Vagina (tissue), 2 donors: ENCODE results near the gene RNASE7. TPM values are rescaled to one million over a fixed set of nuclear protein-coding genes. Genes with fewer than 3 reads are reported as not detected.

Experiments used
- DNase-seq, 2 donors: peaks; one replicate each; pipeline ENCODE4 v3.0.0-alpha.2; 2017; ENCODE audit errors: extremely low spot score in 2 of 2
- H3K27ac ChIP-seq: fragments of 200-600 bp; sonication (generic); one replicate; pipeline ENCODE4 v1.5.1; 2019
- H3K27me3 ChIP-seq: fragments of 200-600 bp; sonication (generic); one replicate; pipeline ENCODE4 v1.5.1; 2019
- H3K36me3 ChIP-seq, 2 donors: fragments of 200-600 bp; sonication (generic); one replicate each; pipeline ENCODE4 v1.5.1; 2017 to 2019
- H3K4me1 ChIP-seq: fragments of 200-600 bp; sonication (generic); one replicate; pipeline ENCODE4 v1.5.1; 2019
- H3K4me3 ChIP-seq, 2 donors: fragments of 200-600 bp; sonication (generic); 1 replicate in 1 of 2; 2 replicates in 1 of 2; pipeline ENCODE4 v1.5.1; 2016 to 2019
- H3K9me3 ChIP-seq: fragments of 200-600 bp; sonication (generic); one replicate; pipeline ENCODE4 v1.5.1; 2019
- POLR2A ChIP-seq, 2 donors: fragments of 450-650 bp; IDR thresholded peaks; one replicate each; pipeline ENCODE4 v1.6.1; 2017; ENCODE audit warnings: antibody characterized with exemption in 2 of 2, mild to moderate bottlenecking in 2 of 2, moderate library complexity in 2 of 2
- POLR2AphosphoS5 ChIP-seq, 2 donors: sonication (generic); formaldehyde crosslinking; IDR thresholded peaks; one replicate each; pipeline ENCODE4 v1.9.0; 2017; ENCODE audit warnings: antibody characterized with exemption in 2 of 2, mild to moderate bottlenecking in 2 of 2, low read depth in 1 of 2; ENCODE audit not compliant: insufficient read depth in 1 of 2
- intact Hi-C: fragments of 100-400 bp; cut with DNase I; formaldehyde crosslinking; loops from one replicate; pipeline ENCODE4 v1.15.1; 2023
- total RNA-seq: library from RNA; depleted of rRNA; stranded (reverse); fragments of >200 nt; gene quantifications from one replicate; pipeline ENCODE4 v1.2.3, GENCODE V29; 2016
- TF ChIP-seq, protein P1 (sequence below), 3 experiments: fragments of 450-650 bp in 2 of 3; fragments of 200-600 bp in 1 of 3; sonication (generic) in 1 of 3; IDR thresholded peaks; one replicate each; pipeline ENCODE4 v1.5.1; 2017 to 2019; ENCODE audit warnings: antibody characterized with exemption in 3 of 3, mild to moderate bottlenecking in 2 of 3, moderate library complexity in 2 of 3

RNASE7 gene
- total RNA-seq, 1 donor from 2014 or later, result 18.2 TPM

DNA sequence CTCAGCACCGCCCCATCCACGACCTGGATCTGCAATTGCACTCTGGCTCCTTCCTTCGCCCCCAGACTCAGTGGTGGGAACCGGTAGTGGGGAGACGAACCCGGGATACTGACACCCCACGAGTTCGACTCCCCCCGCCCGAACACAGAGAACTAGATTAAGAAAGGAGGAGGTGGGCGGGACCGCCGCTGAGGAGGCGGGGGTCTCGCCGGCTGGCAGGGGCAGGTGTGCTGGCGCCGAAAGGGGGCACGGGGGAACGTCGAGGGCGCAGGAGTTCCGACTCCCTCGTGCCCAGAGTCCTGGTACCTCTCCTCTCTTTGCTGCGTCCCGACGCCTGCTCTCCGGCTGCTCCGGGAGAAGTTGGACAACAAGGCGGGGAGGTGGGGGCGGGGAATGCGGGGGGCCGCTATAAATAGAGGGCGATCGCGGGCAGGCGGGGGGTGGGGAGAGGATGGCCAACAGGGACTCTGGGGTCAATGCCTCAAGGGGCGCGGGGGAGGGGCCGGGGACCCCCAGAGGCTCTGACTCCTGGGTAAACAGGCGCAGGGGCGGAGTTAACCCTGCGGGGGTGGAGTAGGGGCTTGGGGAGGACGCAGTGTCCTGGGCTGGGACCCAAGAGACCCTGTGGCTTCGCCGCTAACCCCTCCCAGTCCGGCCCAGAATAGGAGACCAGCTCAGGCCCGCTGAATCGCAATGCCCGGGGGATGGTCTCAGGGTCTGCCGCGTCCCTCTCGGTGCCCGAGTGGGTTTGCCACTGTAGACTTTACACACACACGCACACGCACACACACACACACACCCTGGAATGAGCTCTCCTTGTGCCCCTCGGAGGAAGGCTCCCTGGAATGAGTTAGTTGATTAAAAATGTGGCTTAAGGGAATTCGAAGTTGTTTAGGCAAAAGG, 16.5 kb upstream of the RNASE7 start:
- peaks cover 0 to 11% of the 10 kb centered on the region in 2 donors for H3K36me3 ChIP-seq
- peaks cover 62% of the 10 kb centered on the region for H3K4me1 ChIP-seq
- peak in 1 of 2 donors; percentile 94 for DNase-seq
- TF ChIP-seq POLR2AphosphoS5 (IDR thresholded peaks at IDR 0.05; ENCODE audit: insufficient read depth in 1 of 2, low read depth in 1 of 2), result peak in 1 of 2 donors; percentile 70
- TF ChIP-seq, protein P1, sequence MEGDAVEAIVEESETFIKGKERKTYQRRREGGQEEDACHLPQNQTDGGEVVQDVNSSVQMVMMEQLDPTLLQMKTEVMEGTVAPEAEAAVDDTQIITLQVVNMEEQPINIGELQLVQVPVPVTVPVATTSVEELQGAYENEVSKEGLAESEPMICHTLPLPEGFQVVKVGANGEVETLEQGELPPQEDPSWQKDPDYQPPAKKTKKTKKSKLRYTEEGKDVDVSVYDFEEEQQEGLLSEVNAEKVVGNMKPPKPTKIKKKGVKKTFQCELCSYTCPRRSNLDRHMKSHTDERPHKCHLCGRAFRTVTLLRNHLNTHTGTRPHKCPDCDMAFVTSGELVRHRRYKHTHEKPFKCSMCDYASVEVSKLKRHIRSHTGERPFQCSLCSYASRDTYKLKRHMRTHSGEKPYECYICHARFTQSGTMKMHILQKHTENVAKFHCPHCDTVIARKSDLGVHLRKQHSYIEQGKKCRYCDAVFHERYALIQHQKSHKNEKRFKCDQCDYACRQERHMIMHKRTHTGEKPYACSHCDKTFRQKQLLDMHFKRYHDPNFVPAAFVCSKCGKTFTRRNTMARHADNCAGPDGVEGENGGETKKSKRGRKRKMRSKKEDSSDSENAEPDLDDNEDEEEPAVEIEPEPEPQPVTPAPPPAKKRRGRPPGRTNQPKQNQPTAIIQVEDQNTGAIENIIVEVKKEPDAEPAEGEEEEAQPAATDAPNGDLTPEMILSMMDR (IDR thresholded peaks at IDR 0.05), result no peak
- no peaks in the 10 kb centered on the region for H3K27me3 ChIP-seq
- peak overlapping the region; percentile 72 to 96 for H3K4me3 ChIP-seq
- H3K27ac ChIP-seq, result peak overlapping the region; percentile 99
- intact Hi-C loops, result loop anchor here (5.0 kb wide), 1 partner anchor 77 kb away; the partner anchor contains the start of gene TMEM253
- no peaks in the 10 kb centered on the region for H3K9me3 ChIP-seq

DNA sequence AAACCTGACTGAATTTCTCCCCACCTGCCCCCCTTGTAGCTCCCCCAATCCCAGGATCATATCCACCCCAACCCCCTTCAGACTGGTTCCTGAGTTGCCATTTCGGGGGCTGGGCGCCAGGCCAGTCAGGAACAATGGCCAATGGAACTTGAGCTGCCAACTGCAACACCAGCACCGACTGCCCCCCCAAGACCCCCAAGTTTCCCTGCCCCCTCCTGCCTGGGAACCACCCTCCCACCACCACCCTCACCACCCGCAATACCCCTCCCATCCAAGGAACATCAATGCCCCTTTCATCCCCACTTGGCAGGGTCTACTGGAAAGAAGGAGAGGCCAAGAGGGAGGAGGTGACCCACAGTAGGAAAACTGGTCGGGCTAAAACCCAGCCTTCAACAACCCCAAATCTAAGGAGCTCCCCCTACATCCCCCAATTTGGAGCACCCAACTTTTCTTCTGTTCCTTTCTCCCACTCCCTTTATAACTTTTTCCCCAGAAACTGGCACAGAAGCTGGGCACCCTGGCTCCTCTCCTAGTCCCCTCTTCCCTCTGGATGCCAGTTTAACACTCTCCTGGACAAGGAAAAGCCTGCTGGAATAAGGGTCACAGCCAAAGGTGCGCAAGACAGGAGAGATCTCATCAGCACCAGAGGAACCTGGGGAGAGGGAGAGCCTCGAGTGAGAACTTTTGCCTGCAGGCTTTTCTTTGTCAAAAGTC, 15.7 kb upstream of the RNASE7 start:
- peaks cover 54% of the 10 kb centered on the region for H3K4me1 ChIP-seq
- no peaks in the 10 kb centered on the region for H3K9me3 ChIP-seq
- H3K4me3 ChIP-seq, result peak overlapping the region; percentile 72 to 96
- no peaks in the 10 kb centered on the region for H3K27me3 ChIP-seq
- H3K27ac ChIP-seq, result peak overlapping the region; percentile 99
- H3K36me3 ChIP-seq, result peaks cover 0 to 8% of the 10 kb centered on the region in 2 donors
- intact Hi-C loops, result loop anchor here (5.0 kb wide), 1 partner anchor 76 kb away; the partner anchor contains the start of gene TMEM253
- peak in 1 of 2 donors; percentile 88 for DNase-seq
- no peak for TF ChIP-seq POLR2A (IDR thresholded peaks at IDR 0.05)
- TF ChIP-seq POLR2AphosphoS5 (IDR thresholded peaks at IDR 0.05; ENCODE audit: insufficient read depth in 1 of 2, low read depth in 1 of 2), result no peak

DNA sequence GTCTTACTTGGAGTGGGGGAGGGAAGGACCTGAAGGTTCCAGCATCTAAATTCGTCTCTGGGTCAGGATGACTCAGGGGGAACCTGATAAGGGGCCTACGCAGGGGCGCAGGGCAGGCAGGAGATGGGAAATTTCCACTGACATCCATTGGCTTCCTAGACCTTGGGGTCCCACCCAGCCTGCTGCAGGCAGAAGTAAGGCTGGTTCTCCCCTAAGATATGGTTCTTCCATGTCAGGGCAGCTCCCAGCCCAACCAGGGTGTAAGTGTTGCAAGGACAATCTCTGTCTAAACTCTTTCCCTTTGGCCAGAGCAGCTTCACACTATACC, 15.2 kb upstream of the RNASE7 start:
- Histone ChIP-seq H3K9me3 (no peaks in the 10 kb centered on the region), H3K27ac (peak overlapping the region; percentile 99), H3K36me3 (peaks cover 0 to 4% of the 10 kb centered on the region in 2 donors), H3K27me3 (no peaks in the 10 kb centered on the region), H3K4me3 (no peak overlapping the region), H3K4me1 (peaks cover 50% of the 10 kb centered on the region)
- peak in 1 of 2 donors; percentile 61 for DNase-seq
- intact Hi-C loops, result loop anchor here (5.0 kb wide), 1 partner anchor 75 kb away; the partner anchor contains the start of gene TMEM253
- TF ChIP-seq POLR2A (IDR thresholded peaks at IDR 0.05) (no peak), POLR2AphosphoS5 (IDR thresholded peaks at IDR 0.05; ENCODE audit: insufficient read depth in 1 of 2, low read depth in 1 of 2) (no peak)
- TF ChIP-seq, protein P1 (IDR thresholded peaks at IDR 0.05), result no peak

DNA sequence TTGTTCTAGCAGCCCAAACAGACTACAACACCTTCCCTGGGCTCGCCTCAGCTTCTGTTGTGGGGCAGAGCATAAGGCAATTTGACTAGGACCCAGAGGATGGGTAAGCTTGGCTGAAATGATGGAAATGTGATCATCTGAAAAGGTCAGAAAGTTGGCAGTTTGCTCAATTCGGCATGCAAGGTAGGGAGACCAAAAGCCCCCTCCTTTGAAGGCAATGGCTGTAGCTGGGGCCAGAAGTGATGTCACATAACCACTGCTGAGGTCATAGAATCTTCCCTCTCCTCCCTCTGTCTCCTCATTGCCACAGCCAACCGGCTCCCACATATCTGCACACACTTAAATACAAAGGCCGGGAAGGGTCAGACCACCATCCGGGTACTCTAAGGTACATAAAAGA, 12.2 kb upstream of the RNASE7 start, which contains the start of gene TPPP2:
TPPP2 (plus strand) TSS at position 301 of the 400 bp plus-strand sequence. CDS start 365 bp downstream, outside the sequence.
- TF ChIP-seq, protein P1 (IDR thresholded peaks at IDR 0.05), result no peak
- TF ChIP-seq POLR2AphosphoS5 (IDR thresholded peaks at IDR 0.05; ENCODE audit: insufficient read depth in 1 of 2, low read depth in 1 of 2) (no peak), POLR2A (IDR thresholded peaks at IDR 0.05) (no peak)
- peak in 1 of 2 donors; percentile 16 for DNase-seq
- Histone ChIP-seq H3K27me3 (no peaks in the 10 kb centered on the region), H3K4me1 (peaks cover 35% of the 10 kb centered on the region), H3K36me3 (no peaks in the 10 kb centered on the region), H3K27ac (no peak within 1 kb of the TSS), H3K9me3 (no peaks in the 10 kb centered on the region), H3K4me3 (no peak within 1 kb of the TSS)
- intact Hi-C loops, result loop anchor here (5.0 kb wide), 1 partner anchor 72 kb away; the partner anchor contains the start of gene TMEM253

DNA sequence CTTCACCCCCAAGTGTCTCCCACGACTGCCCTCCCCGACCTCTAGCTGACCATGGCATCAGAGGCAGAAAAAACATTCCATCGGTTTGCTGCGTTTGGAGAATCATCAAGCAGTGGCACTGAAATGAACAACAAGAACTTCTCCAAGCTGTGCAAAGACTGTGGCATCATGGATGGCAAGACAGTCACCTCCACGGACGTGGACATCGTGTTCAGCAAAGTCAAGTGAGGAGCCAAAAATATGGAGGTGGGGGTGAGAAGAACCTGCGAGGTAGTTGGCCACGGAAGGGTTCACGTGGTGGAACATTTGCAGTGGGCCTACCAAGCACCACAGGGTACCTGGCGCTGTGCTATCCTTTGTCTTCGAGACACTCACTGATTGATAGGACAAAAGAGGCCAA, 11.6 kb upstream of the RNASE7 start:
- no peaks in the 10 kb centered on the region for H3K27me3 ChIP-seq
- DNase-seq, result no peak
- H3K4me3 ChIP-seq, result no peak overlapping the region
- no peaks in the 10 kb centered on the region for H3K9me3 ChIP-seq
- no peaks in the 10 kb centered on the region for H3K36me3 ChIP-seq
- TF ChIP-seq, protein P1 (IDR thresholded peaks at IDR 0.05), result no peak
- no peak for TF ChIP-seq POLR2AphosphoS5 (IDR thresholded peaks at IDR 0.05; ENCODE audit: insufficient read depth in 1 of 2, low read depth in 1 of 2)
- no peak for TF ChIP-seq POLR2A (IDR thresholded peaks at IDR 0.05)
- intact Hi-C loops, result no loop called here
- peaks cover 34% of the 10 kb centered on the region for H3K4me1 ChIP-seq
- no peak overlapping the region for H3K27ac ChIP-seq
